Astrocyte (in vitro differentiated cells and primary cell): ENCODE measurements around the gene KAT2B. TPM values are rescaled to one million over a fixed set of nuclear protein-coding genes. Genes with fewer than 3 reads are reported as not detected.

ENCODE experiments used
- DNase-seq: peaks from one replicate; pipeline ENCODE4 v3.0.0-alpha.2; 2010; ENCODE audit warnings: low read depth
- FAIRE-seq: peaks from 2 replicates; lab custom pipeline; 2011; peaks lifted over from hg19 to GRCh38; lab: Jason Lieb, UNC
- H2AFZ ChIP-seq: 2 replicates; pipeline ENCODE4 v1.6.0; 2012; ENCODE audit warnings: low read depth, low read length, inconsistent platforms
- H3K27ac ChIP-seq: 2 replicates; pipeline ENCODE4 v1.5.1; 2011; ENCODE audit warnings: low read depth, low read length, inconsistent platforms
- H3K27me3 ChIP-seq: 2 replicates; pipeline ENCODE4 v1.6.0; 2011; ENCODE audit warnings: low read length, inconsistent platforms; ENCODE audit not compliant: insufficient read depth
- H3K36me3 ChIP-seq: 2 replicates; pipeline ENCODE4 v1.5.1; 2011; ENCODE audit warnings: low read length, inconsistent platforms; ENCODE audit not compliant: insufficient read depth
- H3K4me1 ChIP-seq: 2 replicates; pipeline ENCODE4 v1.5.1; 2011; ENCODE audit warnings: low read length, inconsistent platforms; ENCODE audit not compliant: insufficient read depth
- H3K4me2 ChIP-seq: 2 replicates; pipeline ENCODE4 v1.6.0; 2012; ENCODE audit warnings: low read length, inconsistent platforms
- H3K4me3 ChIP-seq: 2 replicates; pipeline ENCODE4 v1.5.1; 2011; ENCODE audit warnings: low read depth, mild to moderate bottlenecking, low read length, inconsistent platforms; ENCODE audit not compliant: insufficient read depth
- H3K79me2 ChIP-seq: 2 replicates; pipeline ENCODE4 v1.6.0; 2012; ENCODE audit warnings: mild to moderate bottlenecking, low read length, inconsistent platforms; ENCODE audit not compliant: insufficient read depth
- H3K9ac ChIP-seq: 2 replicates; pipeline ENCODE4 v1.6.0; 2012; ENCODE audit warnings: mild to moderate bottlenecking, low read length, inconsistent platforms
- H3K9me3 ChIP-seq: 2 replicates; pipeline ENCODE4 v1.5.1; 2012; ENCODE audit warnings: low read depth, mild to moderate bottlenecking, low read length, inconsistent platforms; ENCODE audit not compliant: insufficient read depth
- H4K20me1 ChIP-seq: 2 replicates; pipeline ENCODE4 v1.6.0; 2012; ENCODE audit warnings: low read length, inconsistent platforms; ENCODE audit not compliant: insufficient read depth
- H3K27ac Mint-ChIP-seq: one replicate; pipeline ENCODE4 v1.8.0; 2021; ENCODE audit warnings: mild to moderate bottlenecking, mixed read lengths; ENCODE audit not compliant: unreplicated experiment
- H3K27me3 Mint-ChIP-seq: one replicate; pipeline ENCODE4 v1.8.0; 2021; ENCODE audit warnings: low read depth, mixed read lengths; ENCODE audit not compliant: unreplicated experiment
- H3K36me3 Mint-ChIP-seq: one replicate; pipeline ENCODE4 v1.8.0; 2021; ENCODE audit warnings: low read depth, mixed read lengths; ENCODE audit not compliant: unreplicated experiment
- H3K4me1 Mint-ChIP-seq: one replicate; pipeline ENCODE4 v1.8.0; 2021; ENCODE audit warnings: low read depth, mixed read lengths; ENCODE audit not compliant: unreplicated experiment
- H3K4me3 Mint-ChIP-seq: one replicate; pipeline ENCODE4 v1.8.0; 2021; ENCODE audit warnings: mild to moderate bottlenecking, moderate library complexity, mixed read lengths; ENCODE audit not compliant: unreplicated experiment
- H3K9me3 Mint-ChIP-seq: one replicate; pipeline ENCODE4 v1.8.0; 2021; ENCODE audit warnings: mild to moderate bottlenecking, mixed read lengths; ENCODE audit not compliant: unreplicated experiment
- EZH2 ChIP-seq: IDR thresholded peaks from 2 replicates; pipeline ENCODE4 v1.6.1; 2012; ENCODE audit warnings: mild to moderate bottlenecking, low read length, inconsistent platforms; ENCODE audit not compliant: insufficient read depth
- total RNA-seq: library from RNA; stranded (reverse); gene quantifications from 2 replicates; pipeline ENCODE4 v1.2.1, GENCODE V29; 2021
- TF ChIP-seq, protein P1 (sequence below): IDR thresholded peaks from 2 replicates; pipeline ENCODE4 v1.5.1; 2011; ENCODE audit warnings: low read depth, mild to moderate bottlenecking, inconsistent platforms, low read length, moderate library complexity; ENCODE audit not compliant: insufficient read depth

Gene KAT2B
- total RNA-seq, 1 donor from 2014 or later, result 4.9 TPM

- no peaks in the 10 kb centered on the region for H3K9me3 ChIP-seq
- Mint-ChIP-seq H3K36me3 (peaks cover 3% of the 10 kb centered on the region), H3K27me3 (no peaks in the 10 kb centered on the region), H3K27ac (no peak overlapping the region), H3K4me3 (no peak overlapping the region), H3K4me1 (no peaks in the 10 kb centered on the region), H3K9me3 (no peaks in the 10 kb centered on the region)
- no peak overlapping the region for H3K4me3 ChIP-seq
- H3K36me3 ChIP-seq, result no peaks in the 10 kb centered on the region
- FAIRE-seq (no peak), DNase-seq (no peak)
- no peaks in the 10 kb centered on the region for H3K27me3 ChIP-seq
- no peak overlapping the region for H3K27ac ChIP-seq
- TF ChIP-seq, protein P1, sequence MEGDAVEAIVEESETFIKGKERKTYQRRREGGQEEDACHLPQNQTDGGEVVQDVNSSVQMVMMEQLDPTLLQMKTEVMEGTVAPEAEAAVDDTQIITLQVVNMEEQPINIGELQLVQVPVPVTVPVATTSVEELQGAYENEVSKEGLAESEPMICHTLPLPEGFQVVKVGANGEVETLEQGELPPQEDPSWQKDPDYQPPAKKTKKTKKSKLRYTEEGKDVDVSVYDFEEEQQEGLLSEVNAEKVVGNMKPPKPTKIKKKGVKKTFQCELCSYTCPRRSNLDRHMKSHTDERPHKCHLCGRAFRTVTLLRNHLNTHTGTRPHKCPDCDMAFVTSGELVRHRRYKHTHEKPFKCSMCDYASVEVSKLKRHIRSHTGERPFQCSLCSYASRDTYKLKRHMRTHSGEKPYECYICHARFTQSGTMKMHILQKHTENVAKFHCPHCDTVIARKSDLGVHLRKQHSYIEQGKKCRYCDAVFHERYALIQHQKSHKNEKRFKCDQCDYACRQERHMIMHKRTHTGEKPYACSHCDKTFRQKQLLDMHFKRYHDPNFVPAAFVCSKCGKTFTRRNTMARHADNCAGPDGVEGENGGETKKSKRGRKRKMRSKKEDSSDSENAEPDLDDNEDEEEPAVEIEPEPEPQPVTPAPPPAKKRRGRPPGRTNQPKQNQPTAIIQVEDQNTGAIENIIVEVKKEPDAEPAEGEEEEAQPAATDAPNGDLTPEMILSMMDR, result no peak
- no peak for TF ChIP-seq EZH2
- no peaks in the 10 kb centered on the region for H3K79me2 ChIP-seq
- H3K4me1 ChIP-seq, result no peaks in the 10 kb centered on the region
- no peak overlapping the region for H3K9ac ChIP-seq
- no peak overlapping the region for H2AFZ ChIP-seq
- H4K20me1 ChIP-seq, result no peaks in the 10 kb centered on the region
- H3K4me2 ChIP-seq, result no peak overlapping the region
Measured at GRCh38 chr3:20125897-20126296, 85.7 kb downstream of the KAT2B start.

- H3K79me2 ChIP-seq, result no peaks in the 10 kb centered on the region
- H3K9me3 ChIP-seq, result no peaks in the 10 kb centered on the region
- Mint-ChIP-seq H3K27me3 (no peaks in the 10 kb centered on the region), H3K9me3 (no peaks in the 10 kb centered on the region), H3K36me3 (peaks cover 2% of the 10 kb centered on the region), H3K4me3 (no peak overlapping the region), H3K27ac (no peak overlapping the region), H3K4me1 (no peaks in the 10 kb centered on the region)
- H3K4me3 ChIP-seq, result no peak overlapping the region
- FAIRE-seq, result no peak
- no peaks in the 10 kb centered on the region for H3K4me1 ChIP-seq
- no peak for TF ChIP-seq EZH2
- TF ChIP-seq, protein P1, result no peak
- DNase-seq, result no peak
- H4K20me1 ChIP-seq, result no peaks in the 10 kb centered on the region
- no peaks in the 10 kb centered on the region for H3K27me3 ChIP-seq
- no peak overlapping the region for H2AFZ ChIP-seq
- no peak overlapping the region for H3K27ac ChIP-seq
- no peak overlapping the region for H3K4me2 ChIP-seq
- H3K36me3 ChIP-seq, result no peaks in the 10 kb centered on the region
- no peak overlapping the region for H3K9ac ChIP-seq
Measured at GRCh38 chr3:20128358-20128757, 88.1 kb downstream of the KAT2B start.

DNA sequence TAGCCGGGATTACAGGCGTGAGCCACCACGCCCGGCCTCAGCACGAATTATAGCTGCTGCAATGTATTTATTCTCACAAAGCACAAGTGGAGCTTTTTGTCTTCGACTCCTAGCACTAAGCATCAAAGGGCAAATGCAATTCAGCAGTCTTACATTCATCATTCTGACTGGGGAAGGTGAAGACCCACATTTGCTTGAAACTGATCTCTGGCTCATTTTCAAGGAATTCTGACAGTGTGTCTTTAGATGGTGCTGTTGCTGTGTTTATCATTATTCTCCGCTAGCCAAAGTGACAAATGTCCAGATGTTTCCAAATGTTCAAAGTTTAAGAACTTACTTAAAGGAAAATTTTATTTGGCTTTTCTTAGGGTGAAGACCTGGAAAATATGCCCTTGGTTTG is 89.9 kb downstream of the KAT2B start:
- no peak overlapping the region for H3K27ac Mint-ChIP-seq

More for the DNA sequence above, 89.9 kb downstream of the KAT2B start:
- no peak for DNase-seq
- Histone ChIP-seq H3K36me3 (no peaks in the 10 kb centered on the region), H3K4me3 (no peak overlapping the region), H2AFZ (no peak overlapping the region), H3K4me2 (no peak overlapping the region), H3K9me3 (no peaks in the 10 kb centered on the region), H3K79me2 (no peaks in the 10 kb centered on the region), H3K27ac (no peak overlapping the region), H3K27me3 (no peaks in the 10 kb centered on the region), H4K20me1 (no peaks in the 10 kb centered on the region), H3K9ac (no peak overlapping the region), H3K4me1 (no peaks in the 10 kb centered on the region)
- no peaks in the 10 kb centered on the region for H3K36me3 Mint-ChIP-seq
- no peak for FAIRE-seq
- no peaks in the 10 kb centered on the region for H3K9me3 Mint-ChIP-seq
- no peaks in the 10 kb centered on the region for H3K27me3 Mint-ChIP-seq
- TF ChIP-seq EZH2, result no peak
- TF ChIP-seq, protein P1, result no peak
- H3K4me1 Mint-ChIP-seq, result no peaks in the 10 kb centered on the region
- no peak overlapping the region for H3K4me3 Mint-ChIP-seq
